Cerebellar cortex (tissue), 1 donor: ENCODE results near the gene TSPAN31.

Experiments
- DNase-seq: peaks from one replicate; pipeline ENCODE4 v3.0.0-alpha.2; 2015; ENCODE audit warnings: low spot score

TSPAN31 gene

GRCh38 chr12:57735952-57736740, 8.7 kb upstream of the TSPAN31 start:
- peak; percentile 91 for DNase-seq

GRCh38 chr12:57736741-57737466, 7.9 kb upstream of the TSPAN31 start:
- peak; percentile 61 for DNase-seq

GRCh38 chr12:57737467-57738460, 7.1 kb upstream of the TSPAN31 start:
- DNase-seq: no peak

- DNase-seq: peak; percentile 91
Observed at GRCh38 chr12:57738661-57739237, 6.1 kb upstream of the TSPAN31 start, which contains the start of gene AGAP2. Gene AGAP2 (minus strand): TSS chr12:57738742. CDS start chr12:57738246, 496 bp downstream.

- no peak for DNase-seq
Observed at GRCh38 chr12:57739387-57739786, 5.5 kb upstream of the TSPAN31 start.

GRCh38 chr12:57739914-57740538, 4.8 kb upstream of the TSPAN31 start:
- DNase-seq: no peak

- DNase-seq: no peak
Observed at GRCh38 chr12:57740656-57741412, 4.0 kb upstream of the TSPAN31 start.

- DNase-seq: no peak
Observed at GRCh38 chr12:57741413-57741789, 3.4 kb upstream of the TSPAN31 start.

- DNase-seq: no peak
Observed at GRCh38 chr12:57741844-57742738, 2.7 kb upstream of the TSPAN31 start.

GRCh38 chr12:57743769-57744168, 1.1 kb upstream of the TSPAN31 start:
- DNase-seq: no peak

- no peak for DNase-seq
Observed at GRCh38 chr12:57744194-57744776, 554 bp upstream of the TSPAN31 start.

GRCh38 chr12:57745485-57745881, 644 bp downstream of the TSPAN31 start:
- DNase-seq: no peak

- DNase-seq: no peak
Observed at GRCh38 chr12:57746025-57746424, 1.2 kb downstream of the TSPAN31 start.

GRCh38 chr12:57749061-57749460, 4.2 kb downstream of the TSPAN31 start:
- DNase-seq: no peak

GRCh38 chr12:57750561-57751431, 6.0 kb downstream of the TSPAN31 start:
- DNase-seq: no peak

- DNase-seq: no peak
Observed at GRCh38 chr12:57751432-57751787, 6.6 kb downstream of the TSPAN31 start.

- DNase-seq: peak; percentile 100
Observed at GRCh38 chr12:57751788-57752667, 7.2 kb downstream of the TSPAN31 start, which contains the start of gene CDK4. Gene CDK4 (minus strand): TSS chr12:57752310. CDS start chr12:57751717, 593 bp downstream.
